ENCODE measurements around the gene CXCL5.

Gene CXCL5

GRCh38 chr4:74018116-74018515 lies 19.6 kb upstream of the CXCL5 start:
- Histone ChIP-seq H3K9me3 (ENCODE audit: control insufficient read depth, low read length) (no peaks in the 10 kb centered on the region), H3K4me1 (ENCODE audit: control insufficient read depth, insufficient read depth, low read length, poor library complexity, severe bottlenecking) (no peaks in the 10 kb centered on the region), H3K4me3 (ENCODE audit: insufficient read depth, low read depth, low read length, poor library complexity, severe bottlenecking) (no peak overlapping the region), H3K36me3 (ENCODE audit: control insufficient read depth, insufficient read depth, low read length) (no peaks in the 10 kb centered on the region), H3K27me3 (replicated peaks; ENCODE audit: control insufficient read depth, insufficient read depth, low read length, poor library complexity, severe bottlenecking) (no peaks in the 10 kb centered on the region), H3K27ac (ENCODE audit: insufficient read depth, low read length, poor library complexity, severe bottlenecking) (no peak overlapping the region)
- DNase-seq: no peak

GRCh38 chr4:74016068-74016467 lies 17.6 kb upstream of the CXCL5 start:
- no peak for DNase-seq
- Histone ChIP-seq H3K4me3 (ENCODE audit: insufficient read depth, low read depth, low read length, poor library complexity, severe bottlenecking) (no peak overlapping the region), H3K36me3 (ENCODE audit: control insufficient read depth, insufficient read depth, low read length) (no peaks in the 10 kb centered on the region), H3K4me1 (ENCODE audit: control insufficient read depth, insufficient read depth, low read length, poor library complexity, severe bottlenecking) (no peaks in the 10 kb centered on the region), H3K9me3 (ENCODE audit: control insufficient read depth, low read length) (no peaks in the 10 kb centered on the region), H3K27ac (ENCODE audit: insufficient read depth, low read length, poor library complexity, severe bottlenecking) (no peak overlapping the region), H3K27me3 (replicated peaks; ENCODE audit: control insufficient read depth, insufficient read depth, low read length, poor library complexity, severe bottlenecking) (no peaks in the 10 kb centered on the region)

DNA sequence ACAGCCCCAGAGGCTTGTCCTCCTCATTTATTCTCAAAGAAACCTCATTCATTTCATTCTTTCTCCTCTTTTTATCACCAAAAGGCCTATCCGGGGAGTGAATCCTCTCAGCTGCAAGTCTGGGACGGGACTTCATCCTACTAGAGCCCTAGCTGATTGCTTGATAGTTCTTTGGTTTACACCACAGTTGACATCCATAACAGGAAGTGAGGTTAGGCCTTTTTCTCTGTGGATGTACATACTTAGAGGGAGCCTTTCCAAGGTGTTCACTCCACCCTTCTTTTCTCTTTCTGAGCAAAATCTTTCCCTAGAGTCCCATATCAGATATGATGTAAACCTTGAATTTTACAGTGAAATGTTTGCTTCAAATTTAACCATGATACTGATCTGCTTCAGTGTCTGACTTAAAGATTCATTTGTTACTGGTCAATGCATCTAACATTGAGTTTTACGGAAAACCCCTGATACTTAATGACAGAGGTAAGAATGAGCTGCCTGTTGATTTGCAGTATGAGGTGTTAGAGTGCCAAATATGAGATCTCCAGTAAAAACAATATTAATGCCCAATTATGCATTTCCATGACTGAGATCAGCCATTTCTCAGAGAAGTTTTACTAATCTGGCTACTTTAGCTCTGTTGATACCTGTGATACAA lies 16.8 kb upstream of the CXCL5 start:
- no peaks in the 10 kb centered on the region for H3K9me3 ChIP-seq (ENCODE audit: control insufficient read depth, low read length)
- H3K27ac ChIP-seq (ENCODE audit: insufficient read depth, low read length, poor library complexity, severe bottlenecking): no peak overlapping the region
- no peak overlapping the region for H3K4me3 ChIP-seq (ENCODE audit: insufficient read depth, low read depth, low read length, poor library complexity, severe bottlenecking)
- H3K4me1 ChIP-seq (ENCODE audit: control insufficient read depth, insufficient read depth, low read length, poor library complexity, severe bottlenecking): no peaks in the 10 kb centered on the region
- no peaks in the 10 kb centered on the region for H3K36me3 ChIP-seq (ENCODE audit: control insufficient read depth, insufficient read depth, low read length)
- no peaks in the 10 kb centered on the region for H3K27me3 ChIP-seq (replicated peaks; ENCODE audit: control insufficient read depth, insufficient read depth, low read length, poor library complexity, severe bottlenecking)
- DNase-seq: no peak

DNA sequence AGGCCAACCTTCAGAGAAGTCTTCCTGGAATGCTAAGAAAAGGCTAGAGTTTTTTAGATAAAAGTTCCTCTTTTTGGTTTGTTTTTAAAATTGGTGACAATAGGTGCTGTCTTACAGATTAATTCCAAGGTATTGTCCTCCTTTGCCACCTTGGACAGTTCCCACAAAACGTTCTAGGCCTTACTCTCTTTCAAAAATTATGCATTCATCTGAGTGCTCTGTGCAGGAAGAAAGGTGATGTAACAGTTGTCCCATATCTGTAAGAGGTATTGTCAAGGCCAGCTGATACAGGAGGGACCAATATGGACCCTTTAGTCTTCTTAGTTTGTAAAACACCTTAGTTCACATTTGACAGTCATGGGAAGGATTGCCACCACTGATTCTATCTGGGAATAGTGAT lies 15.9 kb upstream of the CXCL5 start:
- no peaks in the 10 kb centered on the region for H3K36me3 ChIP-seq (ENCODE audit: control insufficient read depth, insufficient read depth, low read length)
- H3K9me3 ChIP-seq (ENCODE audit: control insufficient read depth, low read length): no peaks in the 10 kb centered on the region
- H3K4me3 ChIP-seq (ENCODE audit: insufficient read depth, low read depth, low read length, poor library complexity, severe bottlenecking): no peak overlapping the region
- no peak overlapping the region for H3K27ac ChIP-seq (ENCODE audit: insufficient read depth, low read length, poor library complexity, severe bottlenecking)
- H3K4me1 ChIP-seq (ENCODE audit: control insufficient read depth, insufficient read depth, low read length, poor library complexity, severe bottlenecking): no peaks in the 10 kb centered on the region
- DNase-seq: no peak
- no peaks in the 10 kb centered on the region for H3K27me3 ChIP-seq (replicated peaks; ENCODE audit: control insufficient read depth, insufficient read depth, low read length, poor library complexity, severe bottlenecking)

- H3K4me1 ChIP-seq (ENCODE audit: control insufficient read depth, insufficient read depth, low read length, poor library complexity, severe bottlenecking): no peaks in the 10 kb centered on the region
- H3K27ac ChIP-seq (ENCODE audit: insufficient read depth, low read length, poor library complexity, severe bottlenecking): no peak overlapping the region
- no peak overlapping the region for H3K4me3 ChIP-seq (ENCODE audit: insufficient read depth, low read depth, low read length, poor library complexity, severe bottlenecking)
- no peaks in the 10 kb centered on the region for H3K36me3 ChIP-seq (ENCODE audit: control insufficient read depth, insufficient read depth, low read length)
- no peaks in the 10 kb centered on the region for H3K27me3 ChIP-seq (replicated peaks; ENCODE audit: control insufficient read depth, insufficient read depth, low read length, poor library complexity, severe bottlenecking)
- DNase-seq: no peak
- H3K9me3 ChIP-seq (ENCODE audit: control insufficient read depth, low read length): no peaks in the 10 kb centered on the region
These were observed 14.8 kb upstream of the CXCL5 start for GRCh38 chr4:74013264-74013663.

DNA sequence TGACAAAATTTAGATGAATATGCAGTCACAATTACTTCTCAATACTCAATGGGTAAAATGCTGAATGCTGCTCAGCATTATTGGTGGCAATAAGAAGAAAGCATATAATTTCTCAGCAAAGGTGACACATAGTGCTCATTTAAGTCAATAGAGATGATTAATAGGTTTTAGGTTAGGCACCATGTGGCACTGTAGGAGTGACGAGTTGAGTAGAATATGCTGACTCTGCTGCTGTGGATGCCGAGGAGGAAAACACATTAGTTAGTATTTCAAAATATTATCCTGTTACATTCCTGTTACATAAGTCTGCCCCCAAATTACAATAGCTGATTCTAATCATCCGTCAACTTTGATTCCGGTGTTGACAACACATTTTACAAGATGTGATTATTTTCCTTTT lies 13.7 kb upstream of the CXCL5 start:
- H3K4me1 ChIP-seq (ENCODE audit: control insufficient read depth, insufficient read depth, low read length, poor library complexity, severe bottlenecking): no peaks in the 10 kb centered on the region
- H3K4me3 ChIP-seq (ENCODE audit: insufficient read depth, low read depth, low read length, poor library complexity, severe bottlenecking): no peak overlapping the region
- H3K27ac ChIP-seq (ENCODE audit: insufficient read depth, low read length, poor library complexity, severe bottlenecking): no peak overlapping the region

GRCh38 chr4:74009307-74009706 lies 10.8 kb upstream of the CXCL5 start:
- no peaks in the 10 kb centered on the region for H3K9me3 ChIP-seq (ENCODE audit: control insufficient read depth, low read length)
- no peaks in the 10 kb centered on the region for H3K36me3 ChIP-seq (ENCODE audit: control insufficient read depth, insufficient read depth, low read length)
- H3K4me3 ChIP-seq (ENCODE audit: insufficient read depth, low read depth, low read length, poor library complexity, severe bottlenecking): no peak overlapping the region
- DNase-seq: no peak
- no peak overlapping the region for H3K27ac ChIP-seq (ENCODE audit: insufficient read depth, low read length, poor library complexity, severe bottlenecking)
- no peaks in the 10 kb centered on the region for H3K4me1 ChIP-seq (ENCODE audit: control insufficient read depth, insufficient read depth, low read length, poor library complexity, severe bottlenecking)
- H3K27me3 ChIP-seq (replicated peaks; ENCODE audit: control insufficient read depth, insufficient read depth, low read length, poor library complexity, severe bottlenecking): no peaks in the 10 kb centered on the region

More for the DNA sequence above, 13.7 kb upstream of the CXCL5 start:
- DNase-seq: no peak
- Histone ChIP-seq H3K27me3 (replicated peaks; ENCODE audit: control insufficient read depth, insufficient read depth, low read length, poor library complexity, severe bottlenecking) (no peaks in the 10 kb centered on the region), H3K36me3 (ENCODE audit: control insufficient read depth, insufficient read depth, low read length) (no peaks in the 10 kb centered on the region), H3K9me3 (ENCODE audit: control insufficient read depth, low read length) (no peaks in the 10 kb centered on the region)

DNA sequence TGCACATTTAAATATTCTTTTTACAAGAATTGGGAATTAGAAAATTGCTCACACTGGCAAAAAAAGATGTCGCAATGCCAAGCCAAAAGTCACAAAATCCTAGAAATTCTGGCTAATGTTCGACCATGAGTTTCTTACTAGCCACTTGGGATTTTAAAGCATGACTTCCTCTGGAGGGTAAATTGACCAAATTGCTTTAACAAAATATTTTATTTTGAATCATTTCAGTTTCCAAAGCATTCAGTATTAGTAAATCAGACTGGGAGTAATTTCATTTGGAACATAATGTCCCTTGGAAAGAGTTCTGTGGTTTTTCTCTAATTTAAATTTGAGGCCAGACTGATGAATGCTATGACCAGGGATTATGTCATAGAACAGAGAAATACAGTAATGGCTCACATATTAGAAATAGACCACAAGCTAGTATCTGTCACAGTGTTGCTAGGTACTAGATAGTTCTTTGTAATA lies 7.6 kb upstream of the CXCL5 start:
- no peak for DNase-seq
- Histone ChIP-seq H3K9me3 (ENCODE audit: control insufficient read depth, low read length) (no peaks in the 10 kb centered on the region), H3K27me3 (replicated peaks; ENCODE audit: control insufficient read depth, insufficient read depth, low read length, poor library complexity, severe bottlenecking) (no peaks in the 10 kb centered on the region), H3K36me3 (ENCODE audit: control insufficient read depth, insufficient read depth, low read length) (no peaks in the 10 kb centered on the region), H3K4me3 (ENCODE audit: insufficient read depth, low read depth, low read length, poor library complexity, severe bottlenecking) (no peak overlapping the region), H3K4me1 (ENCODE audit: control insufficient read depth, insufficient read depth, low read length, poor library complexity, severe bottlenecking) (no peaks in the 10 kb centered on the region), H3K27ac (ENCODE audit: insufficient read depth, low read length, poor library complexity, severe bottlenecking) (no peak overlapping the region)

- no peak overlapping the region for H3K4me3 ChIP-seq (ENCODE audit: insufficient read depth, low read depth, low read length, poor library complexity, severe bottlenecking)
- no peak for DNase-seq
- H3K27ac ChIP-seq (ENCODE audit: insufficient read depth, low read length, poor library complexity, severe bottlenecking): no peak overlapping the region
These were observed 7.1 kb upstream of the CXCL5 start for GRCh38 chr4:74005528-74005927.

GRCh38 chr4:74004668-74005067 lies 6.2 kb upstream of the CXCL5 start:
- H3K27me3 ChIP-seq (replicated peaks; ENCODE audit: control insufficient read depth, insufficient read depth, low read length, poor library complexity, severe bottlenecking): no peaks in the 10 kb centered on the region
- no peak overlapping the region for H3K27ac ChIP-seq (ENCODE audit: insufficient read depth, low read length, poor library complexity, severe bottlenecking)
- no peak for DNase-seq

More at GRCh38 chr4:74005528-74005927, 7.1 kb upstream of the CXCL5 start:
- Histone ChIP-seq H3K4me1 (ENCODE audit: control insufficient read depth, insufficient read depth, low read length, poor library complexity, severe bottlenecking) (no peaks in the 10 kb centered on the region), H3K27me3 (replicated peaks; ENCODE audit: control insufficient read depth, insufficient read depth, low read length, poor library complexity, severe bottlenecking) (no peaks in the 10 kb centered on the region), H3K9me3 (ENCODE audit: control insufficient read depth, low read length) (no peaks in the 10 kb centered on the region), H3K36me3 (ENCODE audit: control insufficient read depth, insufficient read depth, low read length) (no peaks in the 10 kb centered on the region)

More at GRCh38 chr4:74004668-74005067, 6.2 kb upstream of the CXCL5 start:
- no peak overlapping the region for H3K4me3 ChIP-seq (ENCODE audit: insufficient read depth, low read depth, low read length, poor library complexity, severe bottlenecking)
- H3K9me3 ChIP-seq (ENCODE audit: control insufficient read depth, low read length): no peaks in the 10 kb centered on the region
- no peaks in the 10 kb centered on the region for H3K36me3 ChIP-seq (ENCODE audit: control insufficient read depth, insufficient read depth, low read length)
- H3K4me1 ChIP-seq (ENCODE audit: control insufficient read depth, insufficient read depth, low read length, poor library complexity, severe bottlenecking): no peaks in the 10 kb centered on the region
